Breast epithelium (tissue), 4 donors: ENCODE data around the gene SPG7. TPM values are rescaled to one million over a fixed set of nuclear protein-coding genes. Genes with fewer than 3 reads are reported as not detected.

ENCODE experiments used
- DNase-seq, 2 donors: peaks; one replicate each; pipeline ENCODE4 v3.0.0-alpha.2; 2019; ENCODE audit warnings: low spot score in 2 of 2
- H3K27ac ChIP-seq, 2 donors: fragments of 200-600 bp; sonication (generic) in 1 of 2; one replicate each; pipeline ENCODE4 v1.5.1; 2016 to 2019; ENCODE audit warnings: mild to moderate bottlenecking in 1 of 2
- H3K27me3 ChIP-seq, 2 donors: fragments of 200-600 bp; sonication (generic) in 1 of 2; one replicate each; pipeline versions ENCODE4 v1.5.1 to v1.6.0; 2017 to 2019; ENCODE audit warnings: control low read depth in 1 of 2, mild to moderate bottlenecking in 1 of 2
- H3K36me3 ChIP-seq: fragments of 200-600 bp; one replicate; pipeline ENCODE4 v1.5.1; 2019
- H3K4me1 ChIP-seq, 2 donors: fragments of 200-600 bp; sonication (generic); one replicate each; pipeline ENCODE4 v1.5.1; 2016 to 2019; ENCODE audit warnings: control low read depth in 1 of 2
- H3K4me3 ChIP-seq, 3 donors: fragments of 200-600 bp; sonication (generic); 1 replicate in 2 of 3; 2 replicates in 1 of 3; pipeline ENCODE4 v1.5.1; 2016 to 2019; ENCODE audit warnings: mild to moderate bottlenecking in 3 of 3, moderate library complexity in 2 of 3
- H3K9me3 ChIP-seq, 2 donors: fragments of 200-600 bp; sonication (generic) in 1 of 2; one replicate each; pipeline ENCODE4 v1.5.1; 2016 to 2019; ENCODE audit warnings: control low read depth in 1 of 2
- POLR2A ChIP-seq: fragments of 450-650 bp; IDR thresholded peaks from one replicate; pipeline ENCODE4 v1.6.1; 2016; ENCODE audit warnings: antibody characterized with exemption, mild to moderate bottlenecking, moderate library complexity
- POLR2AphosphoS5 ChIP-seq, 3 donors: sonication (generic); formaldehyde crosslinking; IDR thresholded peaks; one replicate each; pipeline ENCODE4 v1.6.1; 2017; ENCODE audit warnings: antibody characterized with exemption in 3 of 3
- intact Hi-C: fragments of 100-400 bp; cut with DNase I; formaldehyde crosslinking; loops from one replicate; pipeline ENCODE4 v1.15.1; 2023; ENCODE audit warnings: low total_unique reads
- total RNA-seq, 3 donors: library from RNA; depleted of rRNA; stranded (reverse); fragments of >200 nt; gene quantifications; one replicate each; pipeline ENCODE4 v1.1.0, GENCODE V29; 2016
- TF ChIP-seq, protein P1 (sequence below), 3 donors: fragments of 450-650 bp; IDR thresholded peaks; one replicate each; pipeline ENCODE4 v1.5.1; 2016 to 2017; ENCODE audit warnings: antibody characterized with exemption in 3 of 3, mild to moderate bottlenecking in 3 of 3, moderate library complexity in 3 of 3

SPG7 gene
- total RNA-seq, 3 donors from 2014 or later: 104 to 126 (median 118) TPM

GRCh38 chr16:89602952-89603590 lies 94.9 kb downstream of the SPG7 start:
- intact Hi-C loops: no loop called here
- Histone ChIP-seq H3K36me3 (no peaks in the 10 kb centered on the region), H3K4me3 (no peak overlapping the region), H3K9me3 (no peaks in the 10 kb centered on the region), H3K27me3 (peaks cover 0 to 13% of the 10 kb centered on the region in 2 donors), H3K27ac (no peak overlapping the region), H3K4me1 (peaks cover 3 to 6% of the 10 kb centered on the region in 2 donors)
- no peak for DNase-seq
- TF ChIP-seq POLR2A (no peak), POLR2AphosphoS5 (IDR thresholded peaks at IDR 0.05) (no peak)
- TF ChIP-seq, protein P1, sequence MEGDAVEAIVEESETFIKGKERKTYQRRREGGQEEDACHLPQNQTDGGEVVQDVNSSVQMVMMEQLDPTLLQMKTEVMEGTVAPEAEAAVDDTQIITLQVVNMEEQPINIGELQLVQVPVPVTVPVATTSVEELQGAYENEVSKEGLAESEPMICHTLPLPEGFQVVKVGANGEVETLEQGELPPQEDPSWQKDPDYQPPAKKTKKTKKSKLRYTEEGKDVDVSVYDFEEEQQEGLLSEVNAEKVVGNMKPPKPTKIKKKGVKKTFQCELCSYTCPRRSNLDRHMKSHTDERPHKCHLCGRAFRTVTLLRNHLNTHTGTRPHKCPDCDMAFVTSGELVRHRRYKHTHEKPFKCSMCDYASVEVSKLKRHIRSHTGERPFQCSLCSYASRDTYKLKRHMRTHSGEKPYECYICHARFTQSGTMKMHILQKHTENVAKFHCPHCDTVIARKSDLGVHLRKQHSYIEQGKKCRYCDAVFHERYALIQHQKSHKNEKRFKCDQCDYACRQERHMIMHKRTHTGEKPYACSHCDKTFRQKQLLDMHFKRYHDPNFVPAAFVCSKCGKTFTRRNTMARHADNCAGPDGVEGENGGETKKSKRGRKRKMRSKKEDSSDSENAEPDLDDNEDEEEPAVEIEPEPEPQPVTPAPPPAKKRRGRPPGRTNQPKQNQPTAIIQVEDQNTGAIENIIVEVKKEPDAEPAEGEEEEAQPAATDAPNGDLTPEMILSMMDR (IDR thresholded peaks at IDR 0.05): no peak

GRCh38 chr16:89604764-89605163 lies 96.6 kb downstream of the SPG7 start:
- intact Hi-C loops: no loop called here
- Histone ChIP-seq H3K27me3 (peaks cover 0 to 13% of the 10 kb centered on the region in 2 donors), H3K36me3 (no peaks in the 10 kb centered on the region), H3K4me1 (peaks cover 3 to 6% of the 10 kb centered on the region in 2 donors), H3K9me3 (no peaks in the 10 kb centered on the region), H3K4me3 (no peak overlapping the region), H3K27ac (no peak overlapping the region)
- no peak for DNase-seq
- TF ChIP-seq POLR2A (no peak), POLR2AphosphoS5 (IDR thresholded peaks at IDR 0.05) (no peak)
- TF ChIP-seq, protein P1 (IDR thresholded peaks at IDR 0.05): no peak

DNA sequence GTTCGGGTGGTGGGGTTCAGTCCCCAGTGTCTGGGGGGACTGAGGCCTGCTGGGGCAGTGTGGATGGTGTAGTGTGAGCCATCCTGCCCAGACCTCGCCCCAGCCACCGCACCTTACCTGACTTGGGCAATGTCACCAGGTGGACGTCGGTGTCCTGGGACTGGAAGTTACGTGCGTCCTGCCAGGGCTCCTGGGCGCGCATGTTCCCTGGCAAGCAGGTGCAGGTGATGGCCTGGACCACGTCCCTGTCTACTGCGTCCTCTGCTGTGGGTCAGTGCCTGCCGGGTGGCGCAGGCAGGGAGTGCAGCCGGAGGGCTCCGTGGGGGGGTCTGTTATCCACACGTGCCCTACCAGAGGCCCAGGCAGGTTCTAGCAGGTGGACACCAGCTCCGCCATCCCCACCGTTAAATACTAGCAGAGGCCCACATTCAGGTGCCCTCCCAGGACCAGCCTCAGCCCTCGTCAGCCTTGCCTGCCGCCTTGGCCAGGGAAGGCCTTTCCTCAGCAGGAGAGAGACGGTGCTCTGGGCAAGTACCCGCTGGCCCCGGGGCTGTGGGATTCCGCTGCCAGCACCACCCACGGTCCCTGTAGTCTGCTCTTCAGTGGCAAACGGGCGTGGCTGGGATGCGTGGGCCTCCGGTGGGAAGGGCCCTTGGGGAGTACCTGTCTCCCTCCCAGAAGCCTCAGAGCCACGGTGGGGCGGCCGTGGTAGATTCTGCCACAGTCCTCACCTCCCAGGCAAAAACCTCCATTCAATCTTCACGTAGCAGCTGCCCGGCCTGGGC lies 97.2 kb downstream of the SPG7 start:
- intact Hi-C loops: no loop called here
- DNase-seq: no peak
- peaks cover 3 to 6% of the 10 kb centered on the region in 2 donors for H3K4me1 ChIP-seq
- no peak overlapping the region for H3K4me3 ChIP-seq
- peaks cover 0 to 13% of the 10 kb centered on the region in 2 donors for H3K27me3 ChIP-seq
- TF ChIP-seq POLR2A: no peak
- TF ChIP-seq POLR2AphosphoS5 (IDR thresholded peaks at IDR 0.05): no peak
- TF ChIP-seq, protein P1 (IDR thresholded peaks at IDR 0.05): no peak
- no peak overlapping the region for H3K27ac ChIP-seq
- no peaks in the 10 kb centered on the region for H3K9me3 ChIP-seq
- H3K36me3 ChIP-seq: no peaks in the 10 kb centered on the region

GRCh38 chr16:89606006-89606405 lies 97.8 kb downstream of the SPG7 start:
- H3K9me3 ChIP-seq: no peaks in the 10 kb centered on the region
- intact Hi-C loops: no loop called here
- TF ChIP-seq, protein P1 (IDR thresholded peaks at IDR 0.05): no peak
- TF ChIP-seq POLR2AphosphoS5 (IDR thresholded peaks at IDR 0.05) (no peak), POLR2A (no peak)
- H3K27ac ChIP-seq: no peak overlapping the region
- no peaks in the 10 kb centered on the region for H3K36me3 ChIP-seq
- no peak for DNase-seq
- H3K27me3 ChIP-seq: peaks cover 0 to 13% of the 10 kb centered on the region in 2 donors
- peaks cover 3 to 6% of the 10 kb centered on the region in 2 donors for H3K4me1 ChIP-seq
- no peak overlapping the region for H3K4me3 ChIP-seq

Other genes with a start within 250 kb of the SPG7 start
- 10 to 100 TPM; 64.0 to 79.0 (median 69.2) TPM for gene ANKRD11, start 17.8 kb upstream of the SPG7 start, total RNA-seq
- gene RPL13, start 52.3 kb downstream of the SPG7 start, total RNA-seq: 1,000 to 10,000 TPM; 5,075 to 6,295 (median 5,484) TPM
- 1 to 10 TPM in 2 of 3 donors, not detected in 1; 1.2 to 4.9 TPM for gene CPNE7, start 67.4 kb downstream of the SPG7 start, total RNA-seq
- gene DPEP1, start 105.2 kb downstream of the SPG7 start, total RNA-seq: under 1 TPM; 0.59 to 0.98 (median 0.80) TPM
- 10 to 100 TPM; 67.5 to 100.0 (median 86.2) TPM for gene CHMP1A, start 149.3 kb downstream of the SPG7 start, total RNA-seq
- gene SPATA33, start 149.4 kb downstream of the SPG7 start, total RNA-seq: 1 to 10 TPM; 3.8 to 7.2 (median 5.9) TPM
- 10 to 100 TPM; 31.2 to 84.9 (median 67.2) TPM for gene CDK10, start 178.3 kb downstream of the SPG7 start, total RNA-seq
- gene SPATA2L, start 193.3 kb downstream of the SPG7 start, total RNA-seq: 10 to 100 TPM in 2 of 3 donors, 1 to 10 TPM in 1; 9.0 to 15.1 (median 14.3) TPM
- 1 to 10 TPM; 4.8 to 6.6 (median 5.4) TPM for gene VPS9D1, start 212.5 kb downstream of the SPG7 start, total RNA-seq
- 10 to 100 TPM; 19.2 to 48.5 (median 31.2) TPM for gene ZNF276, start 213.1 kb downstream of the SPG7 start, total RNA-seq